NT2/D1 (cell line): ENCODE results near the gene NUDT16.

Experiments used
- SUZ12 ChIP-seq: IDR thresholded peaks from 2 replicates; pipeline ENCODE4 v1.6.1; 2011; ENCODE audit not compliant: insufficient read length, insufficient read depth; ENCODE audit errors: extremely low read depth
- YY1 ChIP-seq: IDR thresholded peaks from 2 replicates; pipeline ENCODE4 v1.6.1; 2011; ENCODE audit not compliant: insufficient read length, insufficient read depth
- ZNF274 ChIP-seq: IDR thresholded peaks from 2 replicates; pipeline ENCODE4 v1.6.1; 2011; ENCODE audit warnings: mild to moderate bottlenecking, low read depth, low read length

GRCh38 chr3:131349946-131350347, 31.6 kb upstream of the NUDT16 start:
- TF ChIP-seq ZNF274: no peak
- TF ChIP-seq YY1: no peak
- TF ChIP-seq SUZ12: no peak
